HG03520 (cell line): ENCODE measurements around the gene LGALS9.
"Not testable (repeated sequence)": the region's sequence is repeated elsewhere in the genome, so short reads cannot be mapped to it uniquely, and the experiment has no call there.

Experiments used
- ATAC-seq: cut with Tn5 transposase; IDR thresholded peaks from one replicate; pipeline ENCODE4 v1.9.1; 2021; ENCODE audit warnings: mild to moderate bottlenecking, moderate library complexity; ENCODE audit not compliant: unreplicated experiment

The LGALS9 gene

GRCh38 chr17:27670791-27671590 is 40.0 kb downstream of the LGALS9 start:
- ATAC-seq, result no peak

- no peak for ATAC-seq
Measured at GRCh38 chr17:27671591-27671910, 40.6 kb downstream of the LGALS9 start.

- not testable (repeated sequence) for ATAC-seq
Measured at GRCh38 chr17:27671977-27672480, 41.0 kb downstream of the LGALS9 start.

- ATAC-seq, result no peak
Measured at GRCh38 chr17:27674335-27674734, 43.3 kb downstream of the LGALS9 start.

- ATAC-seq, result no peak
Measured at GRCh38 chr17:27677191-27677590, 46.2 kb downstream of the LGALS9 start.

- not testable (repeated sequence) for ATAC-seq
Measured at GRCh38 chr17:27686322-27686721, 55.3 kb downstream of the LGALS9 start.

GRCh38 chr17:27690882-27691281 is 59.9 kb downstream of the LGALS9 start:
- no peak for ATAC-seq

- not testable (repeated sequence) for ATAC-seq
Measured at GRCh38 chr17:27695254-27695814, 64.3 kb downstream of the LGALS9 start.
